ENCODE results near the gene AMZ1. TPM values are rescaled to one million over a fixed set of nuclear protein-coding genes. Genes with fewer than 3 reads are reported as not detected.
A peak's percentile ranks its signal among the peaks of the same experiment; 100 is the strongest.

Gene AMZ1
- total RNA-seq, 1 donor from 2014 or later = not detected

DNA sequence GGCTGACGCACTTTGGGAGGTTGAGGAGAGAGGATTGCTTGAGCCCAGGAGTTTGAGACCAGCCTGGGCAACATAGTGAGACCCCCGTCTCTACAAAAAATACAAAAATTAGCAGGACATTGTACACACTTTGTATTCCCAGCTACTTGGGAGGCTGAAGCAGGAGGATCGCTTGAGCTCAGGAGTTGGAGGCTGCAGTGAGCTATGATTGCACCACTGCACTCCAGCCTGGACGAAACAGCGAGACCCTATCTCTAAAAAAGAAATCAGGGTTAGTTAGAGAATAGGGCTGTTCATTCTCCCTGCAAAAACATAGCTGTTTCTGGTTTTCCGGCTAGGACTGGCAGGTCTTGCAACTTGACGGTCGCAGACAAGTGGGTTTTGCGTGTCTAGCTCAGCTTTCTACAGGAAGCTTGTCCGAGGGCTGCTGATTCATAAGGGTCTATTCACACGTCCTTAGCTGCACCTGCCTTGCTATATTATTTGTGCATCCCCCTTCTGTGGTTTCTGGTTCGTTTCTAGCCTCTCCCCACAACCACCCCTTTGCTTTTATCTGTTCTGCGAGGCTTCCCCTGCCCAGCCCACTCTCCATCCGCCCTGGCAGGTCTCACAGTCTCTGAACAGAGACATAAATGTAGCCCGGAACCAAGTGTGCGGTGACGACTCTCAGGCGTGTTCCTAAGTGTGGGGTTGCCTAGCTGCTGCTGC is 10.7 kb downstream of the AMZ1 start:
- Histone ChIP-seq H3K36me3 (no peaks in the 10 kb centered on the region), H3K4me3 (no peak overlapping the region), H3K27ac (no peak overlapping the region), H3K9me3 (no peaks in the 10 kb centered on the region), H3K4me1 (peaks cover 0 to 3% of the 10 kb centered on the region in 2 donors), H3K27me3 (no peaks in the 10 kb centered on the region)
- TF ChIP-seq, protein P1, sequence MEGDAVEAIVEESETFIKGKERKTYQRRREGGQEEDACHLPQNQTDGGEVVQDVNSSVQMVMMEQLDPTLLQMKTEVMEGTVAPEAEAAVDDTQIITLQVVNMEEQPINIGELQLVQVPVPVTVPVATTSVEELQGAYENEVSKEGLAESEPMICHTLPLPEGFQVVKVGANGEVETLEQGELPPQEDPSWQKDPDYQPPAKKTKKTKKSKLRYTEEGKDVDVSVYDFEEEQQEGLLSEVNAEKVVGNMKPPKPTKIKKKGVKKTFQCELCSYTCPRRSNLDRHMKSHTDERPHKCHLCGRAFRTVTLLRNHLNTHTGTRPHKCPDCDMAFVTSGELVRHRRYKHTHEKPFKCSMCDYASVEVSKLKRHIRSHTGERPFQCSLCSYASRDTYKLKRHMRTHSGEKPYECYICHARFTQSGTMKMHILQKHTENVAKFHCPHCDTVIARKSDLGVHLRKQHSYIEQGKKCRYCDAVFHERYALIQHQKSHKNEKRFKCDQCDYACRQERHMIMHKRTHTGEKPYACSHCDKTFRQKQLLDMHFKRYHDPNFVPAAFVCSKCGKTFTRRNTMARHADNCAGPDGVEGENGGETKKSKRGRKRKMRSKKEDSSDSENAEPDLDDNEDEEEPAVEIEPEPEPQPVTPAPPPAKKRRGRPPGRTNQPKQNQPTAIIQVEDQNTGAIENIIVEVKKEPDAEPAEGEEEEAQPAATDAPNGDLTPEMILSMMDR (IDR thresholded peaks at IDR 0.05) = no peak
- no peak for DNase-seq (ENCODE audit: low spot score in 2 of 2)
- intact Hi-C loops (cut with DNase I) = no loop called here

DNA sequence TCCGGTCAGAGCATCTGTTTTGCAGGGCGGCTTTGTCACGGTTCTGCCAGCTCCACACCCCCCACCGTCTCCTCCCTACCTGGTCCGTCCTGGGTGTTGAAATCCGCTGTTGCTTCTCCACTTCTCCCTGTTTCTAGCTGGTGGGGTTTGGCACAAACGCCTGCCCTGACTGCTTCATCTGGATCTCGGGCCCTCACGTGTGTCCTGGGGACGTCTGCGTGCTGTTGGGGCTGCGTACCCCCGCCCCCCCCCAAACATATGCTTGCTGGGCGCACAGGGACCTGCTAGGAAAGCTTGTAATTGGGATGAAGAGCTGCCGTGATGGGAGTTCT is 11.3 kb downstream of the AMZ1 start:
- Histone ChIP-seq H3K36me3 (no peaks in the 10 kb centered on the region), H3K4me1 (peaks cover 0 to 3% of the 10 kb centered on the region in 2 donors), H3K27me3 (no peaks in the 10 kb centered on the region), H3K27ac (no peak overlapping the region), H3K4me3 (no peak overlapping the region), H3K9me3 (no peaks in the 10 kb centered on the region)
- intact Hi-C loops (cut with DNase I) = no loop called here
- TF ChIP-seq, protein P1 (IDR thresholded peaks at IDR 0.05) = no peak
- DNase-seq (ENCODE audit: low spot score in 2 of 2) = no peak

DNA sequence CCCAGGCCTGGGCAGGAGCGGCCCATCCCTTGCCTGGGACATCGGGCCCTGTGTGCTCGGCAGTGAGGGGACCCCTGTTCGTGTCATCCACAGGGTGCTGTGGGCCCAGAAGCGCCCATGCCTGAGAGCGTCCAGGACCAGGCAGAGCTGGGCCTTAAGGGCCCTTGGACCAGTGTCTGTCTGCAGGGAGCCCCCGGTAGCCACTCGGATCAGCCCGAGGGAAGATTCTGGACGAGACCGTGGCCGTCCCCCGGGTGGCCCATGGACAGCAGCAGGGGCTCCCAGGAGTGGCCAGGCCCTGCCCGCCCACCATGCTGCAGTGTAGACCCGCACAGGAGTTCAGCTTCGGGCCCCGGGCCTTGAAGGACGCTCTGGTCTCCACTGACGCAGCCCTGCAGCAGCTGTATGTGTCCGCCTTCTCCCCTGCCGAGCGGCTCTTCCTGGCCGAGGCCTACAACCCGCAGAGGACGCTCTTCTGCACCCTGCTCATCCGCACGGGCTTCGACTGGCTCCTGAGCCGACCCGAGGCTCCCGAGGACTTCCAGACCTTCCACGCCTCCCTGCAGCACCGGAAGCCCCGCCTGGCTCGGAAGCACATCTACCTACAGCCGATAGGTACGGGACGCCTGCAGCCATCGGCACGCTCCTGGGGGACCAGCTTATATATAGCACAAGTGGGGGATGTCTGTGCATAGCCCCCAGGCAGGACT is 12.3 kb downstream of the AMZ1 start:
- Histone ChIP-seq H3K27ac (no peak overlapping the region), H3K27me3 (no peaks in the 10 kb centered on the region), H3K4me1 (peaks cover 0 to 3% of the 10 kb centered on the region in 2 donors), H3K9me3 (peaks cover 0 to 4% of the 10 kb centered on the region in 2 donors), H3K36me3 (no peaks in the 10 kb centered on the region), H3K4me3 (no peak overlapping the region)
- DNase-seq (ENCODE audit: low spot score in 2 of 2) = no peak
- TF ChIP-seq, protein P1 (IDR thresholded peaks at IDR 0.05) = no peak
- intact Hi-C loops (cut with DNase I) = no loop called here

DNA sequence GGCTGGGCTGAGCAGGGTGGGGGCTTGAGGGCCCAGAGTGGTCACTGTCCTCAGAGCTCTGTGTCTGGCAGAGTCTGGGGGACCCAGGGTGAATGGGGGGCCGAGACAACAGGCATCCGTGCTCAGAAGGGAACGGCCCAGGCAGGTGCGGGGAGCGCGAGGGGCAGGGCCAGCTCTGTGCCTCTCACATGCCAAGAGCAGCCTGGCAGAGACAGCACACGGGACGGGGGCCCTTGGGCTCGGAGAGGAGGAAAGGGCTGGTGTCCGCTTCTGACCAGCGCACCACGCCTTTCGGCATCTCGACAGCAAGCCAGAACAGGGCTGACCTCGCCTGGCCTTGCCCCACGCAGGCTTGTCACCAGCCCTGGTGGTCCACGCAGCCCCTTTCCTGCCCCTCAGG is 13.4 kb downstream of the AMZ1 start:
- intact Hi-C loops (cut with DNase I) = no loop called here
- Histone ChIP-seq H3K27ac (peak overlapping the region; percentile 9 to 46), H3K4me1 (peaks cover 0 to 3% of the 10 kb centered on the region in 2 donors), H3K27me3 (no peaks in the 10 kb centered on the region), H3K4me3 (no peak overlapping the region), H3K9me3 (peaks cover 0 to 4% of the 10 kb centered on the region in 2 donors), H3K36me3 (no peaks in the 10 kb centered on the region)
- TF ChIP-seq, protein P1 (IDR thresholded peaks at IDR 0.05) = no peak
- no peak for DNase-seq (ENCODE audit: low spot score in 2 of 2)

DNA sequence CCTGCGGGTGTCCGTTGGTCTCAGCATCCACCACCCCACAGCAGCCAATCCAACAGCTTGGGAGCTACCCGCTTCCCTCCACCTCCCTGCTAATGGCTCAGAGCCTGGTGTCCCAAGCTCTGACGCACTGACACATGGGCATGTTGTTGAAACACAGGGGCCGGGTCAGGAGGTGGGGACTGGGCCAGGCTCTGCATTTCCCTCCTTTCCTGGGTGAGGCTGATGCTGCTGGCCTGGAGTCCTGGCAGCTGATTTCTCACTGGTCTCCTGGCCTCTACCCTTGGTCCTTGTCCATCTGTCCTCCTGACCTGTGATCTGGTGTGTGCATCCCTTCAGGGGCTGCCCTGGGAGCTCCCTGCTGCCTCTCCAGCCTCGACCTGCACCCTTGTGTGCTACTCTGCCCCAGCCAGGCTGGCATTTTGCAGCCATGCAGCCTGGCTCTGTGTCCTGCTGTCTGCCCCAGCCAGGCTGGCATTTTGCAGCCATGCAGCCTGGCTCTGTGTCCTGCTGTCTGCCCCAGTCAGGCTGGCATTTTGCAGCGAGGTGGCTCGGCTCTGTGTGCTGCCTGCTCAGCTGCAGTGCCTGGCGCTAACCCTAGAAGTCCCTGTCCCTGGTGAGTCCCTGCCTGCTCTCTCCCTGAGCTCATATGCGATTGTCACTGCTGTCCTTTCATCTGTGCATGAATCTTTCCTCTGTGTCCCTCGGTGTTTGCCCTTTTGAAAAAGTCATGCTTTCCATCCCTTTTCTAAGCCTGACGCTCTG is 14.0 kb downstream of the AMZ1 start:
- Histone ChIP-seq H3K9me3 (peaks cover 0 to 4% of the 10 kb centered on the region in 2 donors), H3K4me1 (peaks cover 0 to 3% of the 10 kb centered on the region in 2 donors), H3K27ac (peak overlapping the region; percentile 9 to 46), H3K27me3 (no peaks in the 10 kb centered on the region), H3K4me3 (no peak overlapping the region), H3K36me3 (no peaks in the 10 kb centered on the region)
- TF ChIP-seq, protein P1 (IDR thresholded peaks at IDR 0.05) = no peak
- DNase-seq (ENCODE audit: low spot score in 2 of 2) = peak in 1 of 2 donors; percentile 82
- intact Hi-C loops (cut with DNase I) = no loop called here
